Measurements from ENCODE around the gene ITPKA. TPM values are rescaled to one million over a fixed set of nuclear protein-coding genes. Genes with fewer than 3 reads are reported as not detected.

ITPKA gene
- total RNA-seq, 4 donors from 2014 or later, result 0.83 to 1.5 TPM; not detected in 2

DNA sequence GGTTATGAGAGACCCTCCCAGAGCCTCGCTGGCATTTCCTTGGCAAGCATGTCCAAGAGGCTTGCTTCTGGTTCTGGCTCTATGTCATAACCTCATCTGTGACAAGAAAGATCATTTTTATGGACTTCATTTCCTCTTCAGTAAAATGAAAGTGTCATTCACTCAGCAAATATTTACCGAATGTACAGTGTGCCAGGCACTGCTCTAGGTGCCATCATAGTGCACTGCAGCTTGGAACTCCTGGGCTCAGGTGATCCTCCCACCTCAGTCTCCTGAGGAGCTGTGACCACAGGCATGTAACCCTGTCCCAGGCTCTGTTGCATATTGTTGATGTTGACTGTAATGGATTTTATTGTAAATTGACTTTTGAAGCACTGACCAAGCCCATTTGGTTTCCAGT lies 18.7 kb upstream of the ITPKA start:
- peaks cover 69 to 94% of the 10 kb centered on the region in 2 donors for H3K36me3 ChIP-seq
- TF ChIP-seq, protein P1, sequence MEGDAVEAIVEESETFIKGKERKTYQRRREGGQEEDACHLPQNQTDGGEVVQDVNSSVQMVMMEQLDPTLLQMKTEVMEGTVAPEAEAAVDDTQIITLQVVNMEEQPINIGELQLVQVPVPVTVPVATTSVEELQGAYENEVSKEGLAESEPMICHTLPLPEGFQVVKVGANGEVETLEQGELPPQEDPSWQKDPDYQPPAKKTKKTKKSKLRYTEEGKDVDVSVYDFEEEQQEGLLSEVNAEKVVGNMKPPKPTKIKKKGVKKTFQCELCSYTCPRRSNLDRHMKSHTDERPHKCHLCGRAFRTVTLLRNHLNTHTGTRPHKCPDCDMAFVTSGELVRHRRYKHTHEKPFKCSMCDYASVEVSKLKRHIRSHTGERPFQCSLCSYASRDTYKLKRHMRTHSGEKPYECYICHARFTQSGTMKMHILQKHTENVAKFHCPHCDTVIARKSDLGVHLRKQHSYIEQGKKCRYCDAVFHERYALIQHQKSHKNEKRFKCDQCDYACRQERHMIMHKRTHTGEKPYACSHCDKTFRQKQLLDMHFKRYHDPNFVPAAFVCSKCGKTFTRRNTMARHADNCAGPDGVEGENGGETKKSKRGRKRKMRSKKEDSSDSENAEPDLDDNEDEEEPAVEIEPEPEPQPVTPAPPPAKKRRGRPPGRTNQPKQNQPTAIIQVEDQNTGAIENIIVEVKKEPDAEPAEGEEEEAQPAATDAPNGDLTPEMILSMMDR (IDR thresholded peaks at IDR 0.05), result no peak
- TF ChIP-seq POLR2A (IDR thresholded peaks at IDR 0.05), result no peak
- H3K9me3 ChIP-seq, result no peaks in the 10 kb centered on the region
- no peak for DNase-seq
- intact Hi-C loops (cut with DNase I), result no loop called here
- no peak overlapping the region for H3K4me3 ChIP-seq (replicated peaks in 1 of 3)
- 87 to 98% methylated on average over 2 of the region's 2 CpGs for WGBS, 2 donors
- H3K27ac ChIP-seq, result no peak overlapping the region
- H3K4me1 ChIP-seq, result no peaks in the 10 kb centered on the region
- no peaks in the 10 kb centered on the region for H3K27me3 ChIP-seq

DNA sequence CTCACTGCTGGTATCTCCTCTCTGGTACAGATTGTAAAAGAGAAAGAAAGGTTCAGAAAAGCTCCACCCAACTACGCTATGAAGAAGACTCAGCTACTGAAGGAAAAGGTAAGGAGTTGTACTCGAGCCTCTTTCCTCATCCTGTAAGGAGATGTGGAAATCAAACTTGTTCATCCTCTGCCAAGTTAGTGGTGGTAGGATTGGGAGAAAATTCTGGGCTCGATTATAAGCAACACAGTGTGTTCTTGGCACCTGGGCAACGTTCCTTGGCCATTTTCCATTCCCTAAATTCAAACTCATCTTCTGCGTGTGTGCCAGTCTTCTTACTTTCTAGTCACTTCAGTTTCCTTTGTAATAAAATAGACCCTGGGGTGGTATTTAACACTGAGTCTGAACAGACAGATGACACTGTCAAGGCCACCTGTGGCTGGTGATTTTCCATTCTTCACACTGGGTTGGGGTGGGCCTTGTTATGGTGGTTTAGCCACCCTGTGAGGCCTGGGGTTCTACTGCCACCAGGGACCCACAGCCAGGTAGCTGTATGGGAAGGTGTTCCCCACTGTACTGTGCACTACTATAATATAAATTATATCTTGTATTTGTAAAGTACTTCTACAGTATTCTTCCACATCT lies 17.1 kb upstream of the ITPKA start:
- Histone ChIP-seq H3K4me3 (replicated peaks in 1 of 3) (no peak overlapping the region), H3K9me3 (no peaks in the 10 kb centered on the region), H3K27ac (no peak overlapping the region), H3K4me1 (no peaks in the 10 kb centered on the region), H3K36me3 (peaks cover 76 to 94% of the 10 kb centered on the region in 2 donors), H3K27me3 (no peaks in the 10 kb centered on the region)
- DNase-seq, result no peak
- WGBS, 2 donors, result 94 to 95% methylated on average over 5 of the region's 5 CpGs
- intact Hi-C loops (cut with DNase I), result no loop called here
- TF ChIP-seq, protein P1 (IDR thresholded peaks at IDR 0.05), result no peak
- TF ChIP-seq POLR2A (IDR thresholded peaks at IDR 0.05), result no peak

DNA sequence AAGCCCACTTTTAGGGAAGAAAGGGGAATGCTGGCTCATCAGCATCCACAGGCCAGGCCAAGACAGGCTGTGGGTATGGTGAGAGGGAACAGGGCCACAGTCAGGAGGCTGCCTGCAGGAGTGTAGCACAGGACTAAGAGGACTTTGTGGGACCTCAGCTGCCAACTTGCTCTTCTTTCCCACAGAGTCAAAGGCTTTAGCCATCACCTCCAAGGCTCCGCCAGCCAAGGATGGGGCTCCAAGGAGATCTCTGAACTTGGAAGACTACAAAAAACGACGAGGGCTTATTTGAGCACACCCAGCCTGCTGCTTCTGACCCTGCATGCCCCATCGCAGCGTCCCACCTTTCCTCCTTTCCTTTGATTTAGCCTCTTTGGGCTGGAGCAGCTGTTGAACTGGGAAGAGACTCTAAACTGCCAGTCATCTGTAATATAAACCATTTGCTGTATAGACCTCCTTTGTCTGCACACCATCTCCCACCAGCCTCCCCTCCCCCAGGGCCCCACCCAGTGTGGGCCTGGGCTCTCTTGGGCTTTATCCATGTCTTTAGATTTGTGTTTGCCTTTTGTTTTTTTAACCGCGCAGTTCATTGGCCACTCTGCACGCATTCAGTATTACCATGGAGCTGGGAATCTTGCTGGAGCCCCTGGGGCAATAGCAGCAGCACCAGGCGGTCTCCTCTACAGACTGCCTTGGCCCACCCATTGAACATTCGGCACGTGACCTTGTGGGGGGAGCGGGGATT lies 13.1 kb upstream of the ITPKA start:
- no peaks in the 10 kb centered on the region for H3K9me3 ChIP-seq
- no peak overlapping the region for H3K4me3 ChIP-seq (replicated peaks in 1 of 3)
- DNase-seq, result no peak
- H3K27ac ChIP-seq, result no peak overlapping the region
- 92% methylated on average over 12 of the region's 12 CpGs for WGBS, 2 donors
- no peaks in the 10 kb centered on the region for H3K27me3 ChIP-seq
- intact Hi-C loops (cut with DNase I), result no loop called here
- TF ChIP-seq, protein P1 (IDR thresholded peaks at IDR 0.05), result no peak
- no peak for TF ChIP-seq POLR2A (IDR thresholded peaks at IDR 0.05)
- H3K4me1 ChIP-seq, result no peaks in the 10 kb centered on the region
- H3K36me3 ChIP-seq, result peaks cover 54 to 57% of the 10 kb centered on the region in 2 donors

DNA sequence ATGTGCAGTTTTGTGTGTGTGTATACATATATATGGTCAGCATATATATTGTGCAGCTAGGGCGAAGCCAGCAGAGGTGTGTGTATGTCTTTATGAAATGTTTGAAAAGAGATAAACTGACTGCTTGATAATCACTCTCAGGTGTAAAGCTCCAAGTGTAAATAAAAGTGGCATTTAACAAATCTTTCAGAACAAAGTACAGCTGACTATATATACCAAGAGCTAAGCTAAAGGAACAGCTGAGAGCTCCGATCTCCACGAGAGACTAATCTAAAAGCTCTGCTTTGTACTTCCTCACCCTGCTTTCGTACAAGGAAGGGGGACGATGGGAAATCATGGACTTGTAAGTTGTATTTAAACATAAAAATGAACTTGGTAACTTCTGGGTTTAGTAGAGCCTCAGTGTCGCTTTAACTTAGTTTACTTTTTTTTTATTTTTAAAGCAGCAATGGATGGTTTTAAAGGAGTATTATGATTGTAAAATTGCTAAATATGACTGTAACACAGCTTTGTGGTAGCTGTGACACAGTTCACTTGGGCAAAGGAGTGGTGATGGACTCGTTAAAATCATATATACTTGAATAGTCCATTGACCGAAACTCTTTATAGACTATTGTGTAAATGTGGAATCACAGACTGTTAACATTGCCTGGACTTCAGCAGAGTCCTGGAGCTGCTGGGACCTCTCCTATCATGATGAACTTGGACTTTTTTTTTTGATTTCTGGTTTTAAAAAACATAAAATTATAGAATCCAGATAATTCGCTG lies 11.4 kb upstream of the ITPKA start:
- intact Hi-C loops (cut with DNase I), result no loop called here
- no peaks in the 10 kb centered on the region for H3K9me3 ChIP-seq
- no peak overlapping the region for H3K27ac ChIP-seq
- H3K27me3 ChIP-seq, result no peaks in the 10 kb centered on the region
- 96 to 97% methylated on average over 9 of the region's 9 CpGs for WGBS, 2 donors
- TF ChIP-seq POLR2A (IDR thresholded peaks at IDR 0.05), result no peak
- TF ChIP-seq, protein P1 (IDR thresholded peaks at IDR 0.05), result no peak
- no peak overlapping the region for H3K4me3 ChIP-seq (replicated peaks in 1 of 3)
- H3K4me1 ChIP-seq, result no peaks in the 10 kb centered on the region
- no peak for DNase-seq
- peaks cover 37 to 41% of the 10 kb centered on the region in 2 donors for H3K36me3 ChIP-seq

Data from thyroid gland (tissue), 4 donors.